ENCODE data around the gene ZFP37.
"Not testable (repeated sequence)": the region's sequence is repeated elsewhere in the genome, so short reads cannot be mapped to it uniquely, and the experiment has no call there.

The ZFP37 gene

DNA sequence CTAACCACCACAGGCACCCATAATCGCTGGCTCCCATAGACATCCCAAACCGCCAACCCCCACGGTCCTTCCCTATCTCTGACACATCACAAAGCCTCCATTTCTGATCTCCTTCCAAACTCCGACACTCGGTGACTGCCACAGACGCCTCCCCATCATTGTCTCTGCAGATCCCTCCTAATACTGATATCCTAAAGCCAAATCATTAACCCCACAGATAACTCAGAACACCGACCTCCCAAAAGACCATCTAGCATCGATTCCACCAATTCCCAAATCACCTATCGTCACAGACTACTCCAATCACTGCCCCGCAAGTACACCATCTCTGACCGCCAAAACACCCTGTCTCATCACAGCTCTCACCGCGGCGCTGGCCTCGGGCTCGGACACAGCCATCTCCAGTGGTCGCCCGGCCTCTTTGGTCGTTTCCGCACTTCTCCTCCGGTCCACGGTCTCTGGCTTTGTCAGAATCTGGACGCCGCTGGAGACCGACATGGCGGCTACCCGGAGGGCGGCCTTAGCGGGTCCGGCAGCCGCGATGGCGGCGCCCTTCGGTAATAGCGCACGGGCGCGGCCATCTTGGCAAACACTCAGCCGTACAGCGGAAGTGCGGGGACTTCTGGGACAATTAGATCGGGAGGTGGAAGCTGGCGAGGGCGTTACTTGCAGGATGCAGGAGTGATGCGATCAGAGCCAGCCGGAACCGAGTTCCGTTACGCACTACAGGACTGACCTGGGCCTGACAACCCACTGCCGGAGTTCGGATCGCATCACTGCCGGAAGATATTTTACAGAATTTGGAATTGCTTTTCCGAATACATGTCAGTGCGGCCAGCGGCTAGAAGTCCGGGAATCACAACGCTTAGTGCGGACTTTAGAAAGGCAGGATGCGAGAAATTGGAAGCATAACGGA, at the start of gene ZFP37:
ZFP37 (minus strand) TSS at position 534 of the 916 bp plus-strand sequence; CDS start at position 498, 36 bp downstream.
- peak; percentile 88 for DNase-seq

DNA sequence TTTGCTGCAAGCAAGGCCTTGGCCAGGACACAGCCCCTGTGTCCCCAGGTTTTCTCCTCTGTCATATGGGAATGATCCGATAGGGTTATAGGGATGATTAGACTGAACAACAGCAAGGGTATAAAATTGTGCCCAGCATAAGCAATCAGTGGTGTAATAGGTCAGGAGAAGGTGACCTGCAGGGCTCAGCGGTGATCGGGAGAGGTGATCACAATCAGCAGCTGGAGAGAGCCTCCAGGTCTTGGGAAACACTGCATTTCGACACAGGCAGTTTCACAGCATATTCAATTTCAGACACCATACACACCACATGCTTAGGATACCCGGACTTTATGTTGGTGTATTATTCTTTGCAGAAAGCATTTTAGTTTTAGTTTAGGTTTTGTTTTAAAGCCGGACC, 48.8 kb upstream of the ZFP37 start:
- not testable (repeated sequence) for DNase-seq

GRCh38 chr9:113095561-113095960, 39.0 kb upstream of the ZFP37 start:
- no peak for DNase-seq

DNA sequence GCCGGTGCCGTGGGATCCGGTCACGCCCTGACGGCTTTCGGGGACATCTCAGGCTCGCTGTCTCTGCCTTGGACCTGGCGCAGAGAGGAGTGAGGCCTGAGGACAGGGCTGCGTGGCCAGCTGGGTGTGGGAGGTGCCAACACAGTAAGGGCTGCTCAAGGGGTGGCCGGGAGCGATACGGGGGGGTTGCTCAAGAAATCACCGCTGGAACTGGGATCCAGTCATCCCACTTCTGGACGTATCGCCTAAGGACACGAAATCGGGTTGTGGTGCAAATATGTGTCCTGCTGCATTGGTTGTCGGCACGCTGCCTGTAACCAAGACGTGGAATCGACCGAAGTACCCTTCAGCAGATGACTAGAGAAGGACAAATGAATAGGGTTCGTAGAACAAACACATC, 33.4 kb upstream of the ZFP37 start:
- not testable (repeated sequence) for DNase-seq

- DNase-seq: not testable (repeated sequence)
Observed at GRCh38 chr9:113089143-113089505, 32.6 kb upstream of the ZFP37 start.

DNA sequence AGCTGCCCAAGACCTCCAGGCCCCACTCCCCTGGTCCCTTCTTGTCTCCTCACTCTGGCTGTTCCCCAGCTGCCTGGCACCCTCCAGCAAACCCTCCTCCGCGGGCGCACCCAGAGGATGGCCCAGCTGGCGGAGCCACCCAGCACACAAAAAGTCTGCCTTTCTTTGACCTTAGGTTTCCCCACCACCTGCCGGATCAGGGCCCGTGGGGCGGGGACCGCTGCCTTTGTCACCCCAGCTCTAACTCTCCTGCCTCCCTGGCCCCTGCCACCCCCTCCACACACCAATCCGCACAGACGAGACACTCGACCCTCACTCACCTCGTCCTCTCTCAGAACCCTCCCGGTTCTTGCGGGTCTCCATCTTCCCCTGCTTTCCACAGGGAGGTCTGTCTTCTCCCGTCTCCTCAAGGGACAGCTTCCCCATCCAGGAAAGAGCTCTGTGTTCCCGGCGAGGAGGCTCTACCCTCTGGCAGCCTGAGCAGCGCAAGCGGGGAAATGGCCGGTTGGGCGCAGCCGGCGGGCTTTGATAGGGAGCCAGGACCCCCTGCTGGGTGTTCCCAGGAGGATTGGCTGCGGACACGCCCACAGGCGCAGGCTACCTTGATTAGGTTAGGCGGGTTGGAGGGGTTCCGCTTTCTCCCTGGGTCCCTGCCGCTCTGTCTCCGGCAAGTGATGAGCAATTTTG, 32.1 kb upstream of the ZFP37 start:
- not testable (repeated sequence) for DNase-seq

DNA sequence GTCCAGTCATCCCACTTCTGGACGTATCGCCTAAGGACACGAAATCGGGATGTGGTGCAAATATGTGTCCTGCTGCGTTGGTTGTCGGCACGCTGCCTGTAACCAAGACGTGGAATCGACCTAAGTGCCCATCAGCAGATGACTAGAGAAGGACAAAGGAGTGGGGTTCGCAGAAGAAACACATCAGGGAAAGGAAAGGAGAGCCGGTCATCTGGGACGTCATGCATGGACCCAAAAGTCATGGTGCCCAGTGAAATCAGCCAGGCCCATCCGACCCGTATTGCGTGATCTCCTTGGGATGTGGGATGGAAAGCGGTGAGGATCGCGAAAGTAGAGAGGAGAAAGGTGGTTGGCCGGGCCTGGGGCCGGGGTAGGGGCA, 6.4 kb upstream of the ZFP37 start:
- DNase-seq: peak; percentile 56

DNA sequence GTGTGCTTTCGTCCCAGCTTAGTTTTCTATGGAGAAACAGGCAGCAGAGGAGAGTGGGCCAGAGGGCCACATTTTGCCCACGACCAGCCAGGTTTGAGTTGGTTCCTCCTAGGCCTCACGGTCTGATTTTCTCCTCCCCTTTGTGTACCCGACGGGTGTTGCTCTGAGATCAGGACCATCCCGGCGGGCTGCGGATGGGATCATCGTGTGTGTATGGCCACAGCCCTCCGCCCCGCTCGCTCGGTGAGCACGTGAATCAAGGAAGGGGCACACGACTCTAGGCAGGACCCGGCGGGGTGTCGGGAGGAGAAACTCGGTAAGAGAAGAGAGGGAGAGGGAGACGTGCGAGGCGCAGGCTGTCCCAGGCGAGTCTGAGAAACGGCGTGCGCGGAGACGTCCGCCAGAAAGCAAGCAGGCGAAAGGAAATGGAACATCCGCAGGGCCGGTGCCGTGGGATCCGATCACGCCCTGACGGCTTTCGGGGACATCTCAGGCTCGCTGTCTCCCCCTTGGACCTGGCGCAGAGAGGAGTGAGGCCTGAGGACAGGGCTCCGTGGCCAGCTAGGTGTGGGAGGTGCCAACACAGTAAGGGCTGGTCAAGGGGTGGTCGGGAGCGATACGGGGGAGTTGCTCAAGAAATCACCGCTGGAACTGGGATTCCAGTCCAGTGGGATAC, 5.9 kb upstream of the ZFP37 start:
- peak; percentile 51 for DNase-seq

GRCh38 chr9:113061072-113061850, 4.7 kb upstream of the ZFP37 start:
- DNase-seq: peak; percentile 56

DNA sequence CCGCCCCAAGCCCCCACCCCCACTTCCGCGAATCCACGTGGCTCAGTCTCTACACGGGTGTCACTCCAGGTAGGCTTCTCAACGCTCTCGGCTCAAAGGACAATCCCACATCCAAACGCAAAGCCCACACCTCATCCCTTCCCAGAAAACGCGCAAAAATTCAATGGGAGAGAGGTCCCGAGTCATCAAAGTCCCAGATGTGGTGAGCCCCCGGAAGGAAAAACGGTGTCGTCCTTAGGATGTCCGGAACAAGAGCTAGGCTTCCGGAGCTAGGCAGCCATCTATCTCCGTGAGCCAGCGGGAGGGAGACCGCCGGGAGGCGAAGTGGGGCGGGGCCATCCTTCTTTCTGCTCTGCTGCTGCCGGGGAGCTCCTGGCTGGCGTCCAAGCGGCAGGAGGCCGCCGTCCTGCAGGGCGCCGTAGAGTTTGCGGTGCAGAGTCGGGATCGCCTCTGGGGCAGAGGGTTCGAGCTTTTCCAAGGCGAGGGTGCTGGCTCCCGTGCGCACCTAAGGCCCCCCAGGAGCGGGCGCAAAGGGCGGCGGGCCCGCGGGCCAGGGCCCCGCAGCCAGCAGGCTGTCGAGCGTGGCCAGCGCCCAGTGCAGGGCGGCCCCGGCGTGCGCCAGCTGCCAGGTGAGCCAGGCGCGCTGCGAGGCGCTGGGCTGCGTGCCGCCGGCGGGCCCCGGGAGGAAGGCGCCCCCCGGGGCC, 3.2 kb upstream of the ZFP37 start:
- DNase-seq: peak; percentile 48

DNA sequence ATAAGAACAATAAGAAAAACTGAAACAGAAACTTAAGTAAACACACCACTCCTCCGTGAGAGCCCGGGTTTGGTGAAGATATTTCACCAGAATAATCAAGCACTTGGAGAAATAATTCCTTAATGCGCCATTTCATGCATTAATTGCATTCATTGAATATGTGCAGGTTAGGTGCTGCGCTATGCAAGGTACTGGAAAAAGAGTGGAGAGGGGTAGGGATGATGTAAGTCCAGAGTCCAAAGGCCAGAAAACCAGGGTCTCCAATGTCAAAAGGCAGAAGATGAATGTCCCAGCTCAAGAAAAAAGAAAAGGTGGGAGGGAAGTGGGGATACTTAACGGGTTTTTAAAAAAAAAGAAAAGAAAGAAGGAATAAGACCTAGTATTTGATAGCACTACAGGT, 669 bp upstream of the ZFP37 start:
- DNase-seq: no peak

DNA sequence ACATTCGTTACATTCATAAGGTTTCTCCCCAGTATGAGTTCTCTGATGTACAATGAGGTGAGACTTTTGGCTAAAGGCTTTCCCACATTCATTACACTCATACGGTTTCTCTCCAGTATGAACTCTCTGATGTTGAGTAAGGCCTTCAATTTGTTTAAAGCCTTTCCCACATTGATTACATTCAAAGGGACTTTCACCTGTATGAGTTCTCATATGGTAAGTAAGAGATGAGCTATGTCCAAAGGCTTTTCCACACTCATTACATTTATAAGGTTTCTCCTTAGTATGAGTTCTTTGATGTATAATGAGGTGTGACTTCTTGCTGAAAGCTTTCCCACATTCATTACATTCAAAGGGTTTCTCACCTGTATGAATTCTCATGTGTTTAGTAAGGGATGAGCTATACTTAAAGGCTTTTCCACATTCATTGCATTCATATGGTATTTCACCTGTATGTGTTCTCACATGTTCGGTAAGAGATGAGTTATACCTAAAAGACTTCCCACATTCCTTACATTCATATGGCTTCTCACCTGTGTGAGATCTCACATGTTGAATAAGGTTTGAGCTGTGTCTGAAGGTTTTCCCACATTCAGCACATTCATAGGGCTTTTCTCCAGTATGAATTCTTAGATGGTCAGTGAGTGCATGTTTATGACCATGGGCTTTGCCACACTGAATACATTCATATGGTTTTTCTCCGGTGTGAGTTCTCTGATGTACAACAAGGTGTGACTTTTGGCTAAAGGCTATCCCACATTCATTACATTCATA, 13.5 kb downstream of the ZFP37 start:
- no peak for DNase-seq

- DNase-seq: no peak
Observed at GRCh38 chr9:113026200-113026599, 30.3 kb downstream of the ZFP37 start.

- no peak for DNase-seq
Observed at GRCh38 chr9:113018247-113018646, 38.3 kb downstream of the ZFP37 start.

DNA sequence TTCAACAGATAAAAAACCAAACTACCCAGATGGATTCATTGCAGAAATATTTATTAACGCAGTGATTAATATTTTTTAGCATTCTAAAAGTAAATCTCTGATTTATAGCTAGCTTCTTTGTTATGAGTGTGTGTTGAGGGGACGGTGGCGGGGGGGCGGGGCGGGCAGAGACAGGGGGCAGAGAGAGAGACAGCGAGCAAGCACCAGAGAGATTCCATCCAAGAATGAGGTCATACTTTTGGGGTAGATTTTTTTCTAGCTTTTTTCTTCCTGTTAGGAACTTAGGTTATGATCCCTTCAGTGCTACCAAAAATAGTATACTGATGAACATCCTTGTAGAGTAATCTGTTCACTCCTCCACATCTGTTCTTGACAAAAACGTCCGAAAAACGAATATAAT, 44.0 kb downstream of the ZFP37 start:
- DNase-seq: no peak

DNA sequence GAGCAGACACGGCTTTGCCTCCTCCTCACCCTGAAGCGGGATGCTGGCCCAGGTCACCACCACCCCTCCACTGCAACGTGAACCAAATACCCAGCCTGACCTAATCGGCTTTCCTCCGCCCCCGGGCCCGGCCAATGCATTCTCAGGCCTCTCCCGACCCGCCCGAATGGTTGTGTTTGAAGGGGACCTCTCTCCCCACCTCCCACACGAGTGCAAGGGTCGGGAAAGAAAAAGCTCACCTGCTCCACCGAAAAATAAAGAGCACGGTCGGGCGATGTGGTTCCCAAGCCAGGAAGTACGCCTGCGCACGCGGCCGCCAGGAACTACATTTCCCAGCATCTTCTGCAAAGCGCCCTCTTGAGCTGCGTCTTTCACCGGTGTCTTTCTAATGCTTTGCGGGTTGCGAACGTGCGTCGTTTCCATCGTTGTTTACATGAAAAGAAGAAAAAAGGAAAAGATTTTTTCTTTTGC, 44.6 kb downstream of the ZFP37 start, which contains the start of gene ZNF883:
ZNF883 (minus strand) TSS at position 282 of the 471 bp plus-strand sequence.
- DNase-seq: peak; percentile 51

DNA sequence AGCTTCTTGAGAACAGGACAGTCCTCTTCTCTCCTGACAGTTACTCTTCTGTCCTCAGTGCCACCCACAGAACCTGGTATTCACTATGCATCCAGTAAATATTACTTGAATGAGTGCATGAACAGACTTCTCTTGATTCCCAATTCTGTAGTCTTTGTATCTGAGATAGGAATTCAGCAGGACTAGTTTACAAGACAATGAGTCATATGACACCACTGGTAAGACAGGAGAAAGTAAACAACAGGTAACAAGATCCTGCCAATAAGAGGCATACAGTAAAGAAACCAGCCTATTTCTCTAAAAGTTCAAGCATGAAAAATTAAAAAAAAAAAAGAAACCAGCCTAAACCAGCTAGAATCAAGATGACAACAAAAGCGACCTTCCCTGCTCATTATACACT, 50.7 kb downstream of the ZFP37 start:
- DNase-seq: no peak

DNA sequence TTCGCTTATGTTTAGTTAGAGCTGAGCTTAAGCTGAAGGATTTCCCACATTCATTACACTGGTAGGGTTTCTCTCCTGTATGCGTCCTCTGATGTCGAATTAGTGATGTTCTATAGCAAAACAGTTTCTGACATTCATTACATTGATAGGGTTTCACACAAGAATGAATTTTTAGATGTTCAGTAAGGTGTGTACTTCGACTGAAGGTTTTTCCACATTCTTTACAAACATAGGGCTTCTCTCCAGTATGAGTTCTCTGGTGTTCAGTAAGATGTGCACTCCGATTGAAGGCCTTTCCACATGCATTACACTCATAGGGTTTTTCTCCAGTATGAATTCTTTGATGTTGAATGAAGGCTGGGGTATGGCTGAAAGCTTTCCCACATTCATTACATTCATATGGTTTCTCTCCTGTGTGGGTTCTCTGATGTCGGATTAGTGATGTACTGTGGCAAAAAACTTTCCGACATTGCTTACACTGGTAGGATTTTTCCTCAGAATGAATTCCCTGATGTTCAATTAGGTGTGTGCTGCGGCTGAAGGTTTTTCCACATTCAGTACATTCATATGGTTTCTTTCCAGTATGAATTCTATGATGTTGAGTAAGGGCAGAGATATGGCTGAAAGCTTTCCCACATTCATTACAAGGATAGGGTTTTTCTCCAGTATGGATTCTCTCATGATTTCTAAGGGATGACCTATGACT, 59.1 kb downstream of the ZFP37 start:
- no peak for DNase-seq
